HEK293 (cell line): ENCODE data around the gene RNASE8.

Source experiments
- CTCF ChIP-seq: fragments of 450-650 bp; formaldehyde crosslinking; IDR thresholded peaks from 2 replicates; pipeline ENCODE4 v1.5.1; 2016; ENCODE audit warnings: missing biosample characterization, missing genetic modification characterization
- SP2 ChIP-seq: fragments of 450-650 bp; formaldehyde crosslinking; IDR thresholded peaks from 2 replicates; pipeline ENCODE4 v1.5.1; 2016; ENCODE audit warnings: missing biosample characterization, missing genetic modification characterization
- ZNF138 ChIP-seq: fragments of 450-650 bp; formaldehyde crosslinking; IDR thresholded peaks from 2 replicates; pipeline ENCODE4 v1.5.1; 2016; ENCODE audit warnings: missing biosample characterization, missing genetic modification characterization, borderline replicate concordance
- ZNF16 ChIP-seq: fragments of 450-650 bp; formaldehyde crosslinking; IDR thresholded peaks from 2 replicates; pipeline ENCODE4 v1.5.1; 2016; ENCODE audit warnings: low read depth, missing biosample characterization, missing genetic modification characterization
- ZNF501 ChIP-seq: fragments of 450-650 bp; formaldehyde crosslinking; IDR thresholded peaks from 2 replicates; pipeline ENCODE4 v1.5.1; 2016; ENCODE audit warnings: missing biosample characterization, missing genetic modification characterization
- ZSCAN30 ChIP-seq: fragments of 450-650 bp; IDR thresholded peaks from 2 replicates; pipeline ENCODE4 v1.5.1; 2018; ENCODE audit warnings: missing biosample characterization, mild to moderate bottlenecking, missing genetic modification characterization, moderate library complexity

- TF ChIP-seq CTCF (tag by site-specific recombination) (peak; percentile 57), ZSCAN30 (tag by site-specific recombination) (no peak), ZNF501 (tag by site-specific recombination) (no peak), ZNF138 (tag by site-specific recombination) (no peak), SP2 (tag by site-specific recombination) (peak; percentile 68), ZNF16 (no peak)
Measured at GRCh38 chr14:21070610-21071224, 13.1 kb downstream of the RNASE8 start.
